Type B pancreatic cell (in vitro differentiated cells): ENCODE measurements around the gene ACSS1. TPM values are rescaled to one million over a fixed set of nuclear protein-coding genes. Genes with fewer than 3 reads are reported as not detected.

ENCODE experiments used
- DNase-seq: peaks from one replicate; pipeline ENCODE4 v3.0.0; 2021; ENCODE audit warnings: mixed read lengths; ENCODE audit not compliant: unreplicated experiment; ENCODE audit errors: extremely low spot score
- H3K27ac Mint-ChIP-seq: 2 replicates; pipeline ENCODE4 v1.8.0; 2021; ENCODE audit warnings: mild to moderate bottlenecking, mixed read lengths
- H3K27me3 Mint-ChIP-seq: 2 replicates; pipeline ENCODE4 v1.8.0; 2021; ENCODE audit warnings: mixed read lengths
- H3K36me3 Mint-ChIP-seq: 2 replicates; pipeline ENCODE4 v1.8.0; 2021; ENCODE audit warnings: mixed read lengths
- H3K4me1 Mint-ChIP-seq: one replicate; pipeline ENCODE4 v1.8.0; 2021; ENCODE audit warnings: mixed read lengths; ENCODE audit not compliant: unreplicated experiment
- H3K4me3 Mint-ChIP-seq: 2 replicates; pipeline ENCODE4 v1.8.0; 2021; ENCODE audit warnings: mild to moderate bottlenecking, mixed read lengths
- H3K9me3 Mint-ChIP-seq: 2 replicates; pipeline ENCODE4 v1.8.0; 2021; ENCODE audit warnings: mixed read lengths
- total RNA-seq: library from RNA; stranded (reverse); gene quantifications from 2 replicates; pipeline ENCODE4 v1.2.1, GENCODE V29; 2021; ENCODE audit warnings: low replicate concordance
- TF ChIP-seq, protein P1 (sequence below): fragments of 200-600 bp; sonication (generic); conservative IDR thresholded peaks from 2 replicates; pipeline ENCODE4 v1.5.0; 2021; ENCODE audit warnings: antibody characterized with exemption, mild to moderate bottlenecking

ACSS1 gene
- total RNA-seq, 1 donor from 2014 or later = 27.5 TPM

DNA sequence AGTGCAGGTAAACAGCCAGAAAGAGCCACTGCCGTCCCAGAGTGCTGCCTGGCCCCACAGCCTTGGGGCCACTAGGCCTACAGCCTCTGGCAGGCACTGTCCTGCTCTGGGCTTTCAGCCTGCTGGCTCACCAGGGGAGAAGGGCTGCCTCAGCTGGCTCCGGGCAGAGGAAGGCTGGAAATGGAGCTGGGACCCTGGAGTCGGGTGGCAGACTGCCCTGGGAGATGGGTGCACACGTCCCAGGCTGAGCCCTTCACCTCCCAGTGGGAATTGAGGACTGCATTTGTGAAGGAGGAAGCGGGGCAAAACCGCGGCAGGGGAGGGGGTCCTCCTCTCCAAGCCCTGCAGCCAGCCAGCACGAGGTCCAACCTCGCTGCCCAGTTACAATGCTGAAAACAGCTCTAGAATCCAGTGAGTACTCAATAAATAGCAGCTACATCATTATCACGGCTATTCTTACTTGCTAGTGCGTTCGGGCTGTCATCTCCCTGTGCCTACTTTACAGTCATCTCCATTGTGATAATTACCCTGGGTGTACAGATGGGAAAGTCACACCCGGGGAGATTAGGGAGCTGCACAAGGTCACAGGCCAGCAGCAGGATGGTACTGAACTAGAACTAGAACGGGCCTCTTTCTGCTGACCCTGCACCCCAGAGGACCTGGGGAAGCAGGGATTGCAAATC lies 13.1 kb downstream of the ACSS1 start:
- no peak for DNase-seq
- H3K4me3 Mint-ChIP-seq = no peak overlapping the region
- no peaks in the 10 kb centered on the region for H3K36me3 Mint-ChIP-seq
- H3K27me3 Mint-ChIP-seq = peaks cover 4% of the 10 kb centered on the region
- H3K4me1 Mint-ChIP-seq = peaks cover 23% of the 10 kb centered on the region
- H3K9me3 Mint-ChIP-seq = no peaks in the 10 kb centered on the region
- TF ChIP-seq, protein P1, sequence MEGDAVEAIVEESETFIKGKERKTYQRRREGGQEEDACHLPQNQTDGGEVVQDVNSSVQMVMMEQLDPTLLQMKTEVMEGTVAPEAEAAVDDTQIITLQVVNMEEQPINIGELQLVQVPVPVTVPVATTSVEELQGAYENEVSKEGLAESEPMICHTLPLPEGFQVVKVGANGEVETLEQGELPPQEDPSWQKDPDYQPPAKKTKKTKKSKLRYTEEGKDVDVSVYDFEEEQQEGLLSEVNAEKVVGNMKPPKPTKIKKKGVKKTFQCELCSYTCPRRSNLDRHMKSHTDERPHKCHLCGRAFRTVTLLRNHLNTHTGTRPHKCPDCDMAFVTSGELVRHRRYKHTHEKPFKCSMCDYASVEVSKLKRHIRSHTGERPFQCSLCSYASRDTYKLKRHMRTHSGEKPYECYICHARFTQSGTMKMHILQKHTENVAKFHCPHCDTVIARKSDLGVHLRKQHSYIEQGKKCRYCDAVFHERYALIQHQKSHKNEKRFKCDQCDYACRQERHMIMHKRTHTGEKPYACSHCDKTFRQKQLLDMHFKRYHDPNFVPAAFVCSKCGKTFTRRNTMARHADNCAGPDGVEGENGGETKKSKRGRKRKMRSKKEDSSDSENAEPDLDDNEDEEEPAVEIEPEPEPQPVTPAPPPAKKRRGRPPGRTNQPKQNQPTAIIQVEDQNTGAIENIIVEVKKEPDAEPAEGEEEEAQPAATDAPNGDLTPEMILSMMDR = no peak
- no peak overlapping the region for H3K27ac Mint-ChIP-seq

DNA sequence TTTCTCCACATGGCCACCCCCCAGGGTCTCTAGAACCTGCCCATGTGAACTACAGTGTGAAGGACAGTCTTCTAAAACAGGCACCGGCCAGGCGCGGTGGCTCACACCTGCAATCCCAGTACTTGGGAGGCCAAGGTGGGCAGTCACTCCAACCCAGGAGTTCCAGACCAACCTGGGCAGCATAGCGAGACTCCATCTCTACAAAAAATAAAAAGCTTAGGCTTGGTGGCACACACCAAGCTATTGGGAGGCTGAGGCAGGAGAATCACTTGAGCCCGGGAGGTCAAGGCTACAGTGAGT lies 13.7 kb downstream of the ACSS1 start:
- Mint-ChIP-seq H3K36me3 (no peaks in the 10 kb centered on the region), H3K9me3 (no peaks in the 10 kb centered on the region)

DNA sequence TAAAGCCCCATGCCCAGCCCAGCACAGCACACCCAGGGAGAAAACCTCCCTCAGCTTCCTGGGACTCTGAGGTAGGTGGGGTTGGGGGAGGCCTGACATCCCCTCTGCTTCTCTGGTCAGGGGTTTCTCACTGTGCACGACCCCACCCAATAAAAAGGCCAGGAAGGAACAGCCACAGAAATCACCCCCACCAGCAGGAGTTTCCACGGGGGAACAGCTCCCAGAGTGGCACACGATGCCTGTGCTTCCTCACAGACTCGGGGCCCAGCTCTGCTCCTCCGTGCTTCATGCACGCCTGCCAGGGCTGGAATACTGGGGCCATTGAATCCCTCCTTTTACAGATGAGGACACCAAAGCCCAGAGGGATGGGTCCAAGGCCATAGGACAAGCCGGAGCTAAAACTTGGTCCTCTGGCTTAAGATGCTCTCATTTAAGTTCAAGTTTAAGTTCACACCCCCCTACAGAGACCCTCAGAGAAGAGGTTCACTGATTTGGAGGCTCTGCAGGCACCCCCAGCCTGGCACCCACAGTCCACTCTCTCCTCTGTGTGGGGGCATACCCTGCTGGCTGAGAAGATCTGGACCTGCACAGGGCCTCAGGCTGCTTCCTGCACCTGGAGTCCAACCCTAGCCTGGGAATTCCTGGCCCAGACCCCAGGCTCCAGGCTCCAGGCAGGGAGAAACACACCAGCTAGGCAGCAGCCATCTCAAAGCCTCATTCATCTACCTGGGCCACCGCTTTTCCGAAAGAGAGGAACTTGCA lies 14.3 kb downstream of the ACSS1 start:
- Mint-ChIP-seq H3K9me3 (no peaks in the 10 kb centered on the region), H3K27ac (no peak overlapping the region), H3K36me3 (no peaks in the 10 kb centered on the region), H3K27me3 (no peaks in the 10 kb centered on the region), H3K4me3 (no peak overlapping the region), H3K4me1 (peaks cover 12% of the 10 kb centered on the region)
- TF ChIP-seq, protein P1 = no peak
- no peak for DNase-seq

More for the DNA sequence above, 13.7 kb downstream of the ACSS1 start:
- H3K4me3 Mint-ChIP-seq = no peak overlapping the region
- H3K27me3 Mint-ChIP-seq = peaks cover 4% of the 10 kb centered on the region
- no peak overlapping the region for H3K27ac Mint-ChIP-seq
- DNase-seq = no peak
- TF ChIP-seq, protein P1 = no peak
- H3K4me1 Mint-ChIP-seq = peaks cover 17% of the 10 kb centered on the region

- Mint-ChIP-seq H3K4me3 (no peak overlapping the region), H3K9me3 (no peaks in the 10 kb centered on the region), H3K27ac (peak overlapping the region; percentile 84), H3K27me3 (no peaks in the 10 kb centered on the region), H3K4me1 (peaks cover 9% of the 10 kb centered on the region), H3K36me3 (no peaks in the 10 kb centered on the region)
- no peak for DNase-seq
- TF ChIP-seq, protein P1 = no peak
These were observed 15.1 kb downstream of the ACSS1 start for GRCh38 chr20:25042531-25043498.

DNA sequence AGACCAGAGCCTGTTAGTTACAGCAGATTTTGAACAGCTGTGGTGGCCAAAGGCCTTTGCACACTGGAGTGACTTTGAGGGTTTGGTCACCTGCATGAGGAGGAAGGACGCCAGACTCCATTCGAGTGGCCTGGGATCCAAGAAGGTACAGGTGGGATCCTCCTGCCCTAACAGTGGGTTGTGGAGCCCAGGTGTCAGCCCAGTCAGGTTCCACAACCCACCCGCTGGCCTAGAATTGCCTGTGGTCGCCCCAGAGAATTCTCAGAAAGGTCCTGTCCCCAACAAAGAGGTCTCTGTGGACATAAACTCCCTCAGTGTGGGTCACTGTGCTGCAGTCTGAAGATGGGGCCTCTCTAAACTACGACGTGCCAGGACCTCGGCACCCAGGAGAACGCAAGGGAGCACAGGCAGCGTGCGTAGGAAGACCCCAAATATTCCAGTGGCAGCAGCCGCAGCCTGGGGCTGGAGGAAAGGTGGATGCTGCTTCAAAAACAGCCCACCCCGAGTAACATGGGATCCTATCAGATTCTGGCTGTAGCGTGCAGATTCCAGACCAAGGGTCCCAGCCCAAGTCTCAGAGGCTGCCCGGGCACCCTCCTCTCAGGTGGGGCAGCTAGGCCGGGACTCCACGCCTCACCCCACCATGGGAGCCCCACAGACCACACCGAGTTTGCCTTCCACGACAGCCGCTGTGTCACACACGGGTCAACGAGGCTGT lies 16.0 kb downstream of the ACSS1 start:
- peaks cover 11% of the 10 kb centered on the region for H3K4me1 Mint-ChIP-seq
- no peaks in the 10 kb centered on the region for H3K27me3 Mint-ChIP-seq
- no peaks in the 10 kb centered on the region for H3K36me3 Mint-ChIP-seq
- no peaks in the 10 kb centered on the region for H3K9me3 Mint-ChIP-seq
- no peak for DNase-seq
- no peak overlapping the region for H3K4me3 Mint-ChIP-seq
- H3K27ac Mint-ChIP-seq = no peak overlapping the region
- TF ChIP-seq, protein P1 = no peak
